ENCODE results near the gene NDUFA13. TPM values are rescaled to one million over a fixed set of nuclear protein-coding genes. Genes with fewer than 3 reads are reported as not detected.

Gene NDUFA13
- total and polyA plus RNA-seq, 2 experiments from 2014 or later, result 80.4 to 615 TPM

DNA sequence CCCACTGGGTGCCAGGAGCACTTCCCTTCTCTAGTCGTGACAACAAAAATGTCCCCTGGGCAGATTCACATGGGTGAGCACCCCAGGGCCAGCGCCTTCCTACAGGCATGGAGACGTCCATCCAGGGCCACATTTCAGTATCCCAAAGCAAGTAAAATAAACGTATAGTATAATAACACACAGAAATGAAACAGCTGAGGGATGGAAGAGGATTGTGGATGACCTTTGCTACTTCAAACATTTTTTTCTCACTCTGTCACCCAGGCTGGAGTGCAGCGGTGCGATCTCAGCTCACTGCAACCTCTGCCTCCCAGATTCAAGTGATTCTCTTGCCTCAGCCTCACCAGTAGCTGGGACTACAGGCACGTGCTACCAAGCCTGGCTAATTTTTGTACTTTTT lies 50.3 kb downstream of the NDUFA13 start:
- Histone ChIP-seq H3K4me3 (no peak overlapping the region), H3K4me2 (no peak overlapping the region), H3K27me3 (no peaks in the 10 kb centered on the region), H2AFZ (no peak overlapping the region), H3K79me2 (no peaks in the 10 kb centered on the region), H3K36me3 (replicated peaks; ENCODE audit: insufficient read depth, low read depth) (no peaks in the 10 kb centered on the region), H3K9me3 (ENCODE audit: low read depth) (no peaks in the 10 kb centered on the region), H3K4me1 (ENCODE audit: insufficient read depth) (no peaks in the 10 kb centered on the region), H3K27ac (no peak overlapping the region), H4K20me1 (ENCODE audit: insufficient read depth, poor library complexity, severe bottlenecking) (no peaks in the 10 kb centered on the region), H3K9me2 (replicated peaks; ENCODE audit: insufficient read depth) (no peaks in the 10 kb centered on the region)
- no peak for TF ChIP-seq EZH2 (IDR thresholded peaks at IDR 0.05; ENCODE audit: borderline replicate concordance)
- no peak for TF ChIP-seq EZH2phosphoT487 (IDR thresholded peaks at IDR 0.05; ENCODE audit: low read depth, severe bottlenecking, unreplicated experiment)
- TF ChIP-seq, protein P1, sequence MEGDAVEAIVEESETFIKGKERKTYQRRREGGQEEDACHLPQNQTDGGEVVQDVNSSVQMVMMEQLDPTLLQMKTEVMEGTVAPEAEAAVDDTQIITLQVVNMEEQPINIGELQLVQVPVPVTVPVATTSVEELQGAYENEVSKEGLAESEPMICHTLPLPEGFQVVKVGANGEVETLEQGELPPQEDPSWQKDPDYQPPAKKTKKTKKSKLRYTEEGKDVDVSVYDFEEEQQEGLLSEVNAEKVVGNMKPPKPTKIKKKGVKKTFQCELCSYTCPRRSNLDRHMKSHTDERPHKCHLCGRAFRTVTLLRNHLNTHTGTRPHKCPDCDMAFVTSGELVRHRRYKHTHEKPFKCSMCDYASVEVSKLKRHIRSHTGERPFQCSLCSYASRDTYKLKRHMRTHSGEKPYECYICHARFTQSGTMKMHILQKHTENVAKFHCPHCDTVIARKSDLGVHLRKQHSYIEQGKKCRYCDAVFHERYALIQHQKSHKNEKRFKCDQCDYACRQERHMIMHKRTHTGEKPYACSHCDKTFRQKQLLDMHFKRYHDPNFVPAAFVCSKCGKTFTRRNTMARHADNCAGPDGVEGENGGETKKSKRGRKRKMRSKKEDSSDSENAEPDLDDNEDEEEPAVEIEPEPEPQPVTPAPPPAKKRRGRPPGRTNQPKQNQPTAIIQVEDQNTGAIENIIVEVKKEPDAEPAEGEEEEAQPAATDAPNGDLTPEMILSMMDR (IDR thresholded peaks at IDR 0.05; ENCODE audit: poor library complexity), result no peak
- 79% methylated on average over 7 of the region's 7 CpGs for WGBS (ENCODE audit: low lambda C conversion rate, missing lambda C conversion rate)
- no peak for DNase-seq (ENCODE audit: low spot score)

DNA sequence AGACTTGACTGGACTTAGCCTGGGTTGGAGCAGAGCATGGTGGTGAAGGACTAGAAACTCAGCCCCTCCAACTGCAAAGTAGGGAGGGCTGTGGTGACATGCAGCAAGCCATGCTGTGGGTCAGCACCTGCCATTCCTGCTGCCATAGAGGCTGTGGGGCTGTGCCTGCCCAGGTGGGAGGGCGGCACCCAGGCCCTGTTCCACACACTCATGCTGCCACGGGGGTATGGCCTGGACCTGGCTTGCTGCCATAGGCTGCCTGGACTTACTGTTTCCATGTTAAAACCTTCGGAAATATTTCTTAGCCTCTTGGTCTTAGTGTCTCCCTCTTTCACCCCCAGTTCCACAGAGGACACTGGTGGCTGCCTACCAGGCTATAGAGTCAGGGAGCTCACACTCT lies 51.4 kb downstream of the NDUFA13 start:
- Histone ChIP-seq H3K27ac (no peak overlapping the region), H3K36me3 (replicated peaks; ENCODE audit: insufficient read depth, low read depth) (no peaks in the 10 kb centered on the region), H3K27me3 (no peaks in the 10 kb centered on the region), H3K4me2 (no peak overlapping the region), H3K4me3 (no peak overlapping the region), H3K79me2 (no peaks in the 10 kb centered on the region), H3K4me1 (ENCODE audit: insufficient read depth) (no peaks in the 10 kb centered on the region), H2AFZ (no peak overlapping the region), H3K9me2 (replicated peaks; ENCODE audit: insufficient read depth) (no peaks in the 10 kb centered on the region), H3K9me3 (ENCODE audit: low read depth) (no peaks in the 10 kb centered on the region), H4K20me1 (ENCODE audit: insufficient read depth, poor library complexity, severe bottlenecking) (no peaks in the 10 kb centered on the region)
- 96% methylated on average over 3 of the region's 3 CpGs for WGBS (ENCODE audit: low lambda C conversion rate, missing lambda C conversion rate)
- TF ChIP-seq, protein P1 (IDR thresholded peaks at IDR 0.05; ENCODE audit: poor library complexity), result no peak
- no peak for TF ChIP-seq EZH2phosphoT487 (IDR thresholded peaks at IDR 0.05; ENCODE audit: low read depth, severe bottlenecking, unreplicated experiment)
- TF ChIP-seq EZH2 (IDR thresholded peaks at IDR 0.05; ENCODE audit: borderline replicate concordance), result no peak
- no peak for DNase-seq (ENCODE audit: low spot score)

DNA sequence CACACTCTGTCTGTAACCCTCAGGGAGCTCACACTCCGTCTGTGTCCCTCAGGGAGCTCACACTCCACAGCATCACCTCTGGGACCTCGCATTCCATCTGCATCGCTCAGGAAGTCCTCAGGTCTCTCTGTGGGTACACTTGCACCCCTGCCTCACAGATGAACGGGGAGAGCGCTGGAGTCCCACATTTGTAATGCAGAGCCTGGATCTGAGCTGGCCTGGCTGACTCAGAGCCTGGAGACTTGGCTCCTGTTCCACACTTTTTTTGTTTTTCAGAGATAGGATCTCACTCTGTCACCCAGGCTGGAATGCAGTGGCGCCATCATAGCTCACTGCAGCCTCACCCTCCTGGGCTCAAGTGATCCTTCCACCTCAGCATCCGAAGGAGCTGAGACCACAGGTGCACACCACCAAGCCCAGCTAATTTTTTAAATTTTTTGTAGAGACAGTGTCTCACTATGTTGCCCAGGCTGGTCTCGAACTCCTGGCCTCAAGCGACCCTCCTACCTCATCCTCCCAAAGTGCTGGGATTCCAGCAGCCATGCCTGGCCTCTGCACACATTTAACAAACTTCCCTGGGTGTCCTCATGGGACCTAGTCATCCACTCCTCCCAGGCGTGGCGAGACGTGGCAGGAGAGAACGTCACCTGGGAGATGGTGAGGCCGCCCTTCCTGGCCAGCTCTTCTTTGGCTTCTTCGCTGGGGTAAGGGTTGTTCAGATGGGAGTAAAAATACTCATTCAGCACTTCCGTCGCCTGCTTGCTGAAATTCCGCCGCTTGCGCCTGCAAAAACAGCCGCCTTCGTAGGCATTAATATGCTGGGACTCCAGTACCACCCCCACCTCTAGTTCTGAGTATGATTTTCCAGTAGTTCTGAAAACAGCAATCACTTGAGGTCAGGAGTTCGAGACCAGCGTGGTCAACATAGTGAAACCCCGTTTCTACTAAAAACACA lies 53.1 kb downstream of the NDUFA13 start:
- TF ChIP-seq, protein P1 (IDR thresholded peaks at IDR 0.05; ENCODE audit: poor library complexity), result no peak
- TF ChIP-seq EZH2phosphoT487 (IDR thresholded peaks at IDR 0.05; ENCODE audit: low read depth, severe bottlenecking, unreplicated experiment) (no peak), EZH2 (IDR thresholded peaks at IDR 0.05; ENCODE audit: borderline replicate concordance) (no peak)
- Histone ChIP-seq H3K9me3 (ENCODE audit: low read depth) (no peaks in the 10 kb centered on the region), H3K27ac (no peak overlapping the region), H4K20me1 (ENCODE audit: insufficient read depth, poor library complexity, severe bottlenecking) (no peaks in the 10 kb centered on the region), H3K27me3 (no peaks in the 10 kb centered on the region), H3K4me1 (ENCODE audit: insufficient read depth) (no peaks in the 10 kb centered on the region), H3K9me2 (replicated peaks; ENCODE audit: insufficient read depth) (no peaks in the 10 kb centered on the region), H2AFZ (no peak overlapping the region), H3K36me3 (replicated peaks; ENCODE audit: insufficient read depth, low read depth) (no peaks in the 10 kb centered on the region), H3K4me3 (no peak overlapping the region), H3K79me2 (no peaks in the 10 kb centered on the region), H3K4me2 (no peak overlapping the region)
- no peak for DNase-seq (ENCODE audit: low spot score)
- 93% methylated on average over 25 of the region's 25 CpGs for WGBS (ENCODE audit: low lambda C conversion rate, missing lambda C conversion rate)

All from hepatocyte (in vitro differentiated cells).